Fibroblast of lung (primary cell): ENCODE results near the gene MBD1.

Source experiments
- CTCF ChIP-seq, 2 donors: IDR thresholded peaks in 1 of 2; conservative IDR thresholded peaks in 1 of 2; 1 replicate in 1 of 2; 2 replicates in 1 of 2; pipeline ENCODE4 v1.5.1; 2011 to 2012; ENCODE audit warnings: low read length in 2 of 2, control low read depth in 1 of 2, inconsistent platforms in 1 of 2, low read depth in 1 of 2, mild to moderate bottlenecking in 1 of 2
- EZH2 ChIP-seq: IDR thresholded peaks from 2 replicates; pipeline ENCODE4 v1.5.1; 2012; ENCODE audit warnings: low read length, control low read depth, mild to moderate bottlenecking; ENCODE audit errors: missing control alignments

- TF ChIP-seq EZH2 (peak; percentile 27), CTCF (conservative IDR thresholded peaks at IDR 0.05 in 1 of 2, IDR thresholded peaks at IDR 0.05 in 1 of 2; ENCODE audit: low read depth in 1 of 2, low read length in 2 of 2) (no peak)
Measured at GRCh38 chr18:50298443-50299284, 17.3 kb upstream of the MBD1 start.
